Left colon (tissue), 2 donors: ENCODE data around the gene TNIP1. TPM values are rescaled to one million over a fixed set of nuclear protein-coding genes. Genes with fewer than 3 reads are reported as not detected.

ENCODE experiments used
- ATAC-seq: fragments of 200-7000 bp; cut with Tn5 transposase; one replicate; pipeline ENCODE4 v1.9.1; 2020; ENCODE audit warnings: mild to moderate bottlenecking, moderate library complexity
- DNase-seq, 2 donors: peaks; one replicate each; pipeline ENCODE4 v3.0.0-alpha.2; 2020
- intact Hi-C, 2 donors: fragments of 100-400 bp; cut with DNase I in 1 of 2; cut with micrococcal nuclease in 1 of 2; formaldehyde crosslinking; loops; one replicate each; pipeline versions ENCODE4 v1.11.2 to v1.14.0; 2022; cut with DNase I, micrococcal nuclease
- total RNA-seq, 2 donors: library from RNA; stranded (reverse); fragmentation: NEBNext Ultra II Directional; extraction: Animal tissue kit (Norgen Biotek cat#: 25700); gene quantifications; one replicate each; pipeline ENCODE4 v1.2.1, GENCODE V29; 2021
- donor health status: DM: no; HTN: no; CAD: no.
- donor health status: DM: yes; HTN: yes; CAD: no.

TNIP1 gene
- total RNA-seq, 2 donors from 2014 or later: 200 to 215 TPM

- ATAC-seq (peak; percentile 78), DNase-seq (peak; percentile 85 to 86)
- intact Hi-C loops: no loop called here
These were observed 60.3 kb downstream of the TNIP1 start, which contains the start of gene GPX3 for GRCh38 chr5:151020304-151021110. Gene GPX3 (plus strand): TSS chr5:151020591. CDS start chr5:151020655, 64 bp downstream.

DNA sequence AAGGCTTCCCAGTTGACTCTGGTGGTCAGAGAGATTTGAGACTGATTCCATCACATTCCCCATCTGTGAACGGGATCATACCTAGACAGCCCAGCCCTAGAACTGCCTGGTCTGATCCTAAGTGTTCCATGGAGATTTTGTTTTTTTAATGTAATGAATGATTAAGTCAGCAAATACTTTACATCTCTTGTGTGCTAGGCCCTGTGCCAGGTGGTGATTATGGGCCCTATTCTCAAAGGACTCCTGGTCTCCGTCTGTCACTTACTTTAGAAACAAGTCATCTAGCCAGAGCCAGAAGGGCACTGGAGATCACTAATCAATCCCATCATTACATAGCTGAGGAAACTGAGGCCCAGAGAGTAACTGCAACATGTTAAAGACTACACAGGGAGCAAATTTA lies 61.5 kb downstream of the TNIP1 start:
- ATAC-seq (no peak), DNase-seq (no peak)
- intact Hi-C loops: no loop called here

DNA sequence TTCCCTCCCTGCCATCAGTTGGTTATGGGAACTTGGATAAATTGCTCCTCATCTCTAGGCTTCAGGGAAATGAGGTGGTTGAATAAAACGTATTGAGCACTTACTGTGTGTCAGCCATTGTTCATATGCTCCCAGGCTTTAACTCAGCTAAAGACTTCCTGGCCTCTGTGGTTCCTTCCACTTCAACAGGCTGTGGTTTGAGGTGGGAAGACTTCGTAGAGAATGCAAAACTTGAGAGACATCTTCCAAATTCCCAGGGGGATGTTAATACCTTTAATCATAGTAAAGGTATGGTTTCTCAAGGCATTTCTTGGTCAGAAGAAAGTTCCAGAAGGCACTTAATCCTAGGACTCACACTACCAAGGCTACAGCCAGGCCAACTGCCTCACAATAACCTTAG lies 62.0 kb downstream of the TNIP1 start:
- ATAC-seq: no peak
- DNase-seq: no peak
- intact Hi-C loops: no loop called here

- ATAC-seq: no peak
- intact Hi-C loops: no loop called here
- DNase-seq: no peak
These were observed 62.9 kb downstream of the TNIP1 start for GRCh38 chr5:151017897-151018296.

DNA sequence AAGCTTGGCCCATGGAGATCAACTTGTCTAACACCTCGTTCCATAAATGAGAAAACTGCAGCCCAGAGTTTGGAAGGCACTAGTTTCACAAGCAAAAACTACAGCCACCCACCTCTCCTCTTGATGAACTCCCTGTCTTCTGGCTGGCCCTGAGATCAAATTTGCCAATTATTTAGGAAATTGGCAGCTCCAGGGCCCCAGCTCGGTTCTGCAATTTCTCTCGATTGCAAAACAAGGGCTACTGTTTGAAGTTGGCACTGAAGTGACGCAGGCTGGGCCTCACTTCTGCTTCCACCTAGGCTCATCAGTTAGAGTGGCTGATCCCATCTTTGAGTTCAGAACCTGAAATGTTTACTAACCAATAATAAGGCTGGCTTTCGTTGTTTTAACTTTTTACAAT lies 64.1 kb downstream of the TNIP1 start:
- intact Hi-C loops: no loop called here
- DNase-seq (no peak), ATAC-seq (no peak)

- DNase-seq: no peak
- no peak for ATAC-seq
- intact Hi-C loops: no loop called here
These were observed 64.8 kb downstream of the TNIP1 start for GRCh38 chr5:151015974-151016587.

DNA sequence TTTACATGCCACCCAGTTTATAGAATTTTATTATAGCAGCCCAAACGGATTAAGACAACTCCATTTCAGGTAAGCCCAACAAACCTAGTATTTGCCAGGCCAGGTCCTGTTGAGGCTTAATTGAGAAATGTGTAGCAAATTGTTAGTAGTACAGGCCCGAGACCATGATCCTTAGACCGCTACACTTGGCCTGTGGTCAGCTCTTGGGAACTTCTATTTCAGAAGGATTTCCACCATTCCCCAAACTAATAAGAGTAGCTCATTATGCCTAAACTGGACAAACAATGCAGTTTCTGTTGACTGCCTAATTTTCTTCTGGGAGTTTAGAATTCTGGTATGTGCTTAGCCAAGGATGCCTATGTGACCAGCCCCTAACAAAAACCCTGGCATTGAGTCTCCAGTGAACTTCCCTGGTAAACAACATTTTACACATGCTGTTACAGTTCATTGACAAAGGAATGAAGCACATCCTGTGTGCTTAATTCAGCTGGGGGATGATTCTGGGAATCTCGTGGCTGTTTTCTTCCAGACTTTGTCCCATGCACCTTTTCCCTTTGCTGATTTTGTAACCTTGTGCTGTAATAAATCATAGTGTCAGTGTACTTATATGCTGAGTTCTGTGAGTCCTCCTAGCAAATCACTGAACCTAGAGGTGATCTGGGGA lies 66.0 kb downstream of the TNIP1 start:
- intact Hi-C loops: no loop called here
- no peak for ATAC-seq
- DNase-seq: no peak

GRCh38 chr5:151012862-151013261 lies 68.0 kb downstream of the TNIP1 start:
- intact Hi-C loops: no loop called here
- no peak for DNase-seq
- ATAC-seq: no peak

DNA sequence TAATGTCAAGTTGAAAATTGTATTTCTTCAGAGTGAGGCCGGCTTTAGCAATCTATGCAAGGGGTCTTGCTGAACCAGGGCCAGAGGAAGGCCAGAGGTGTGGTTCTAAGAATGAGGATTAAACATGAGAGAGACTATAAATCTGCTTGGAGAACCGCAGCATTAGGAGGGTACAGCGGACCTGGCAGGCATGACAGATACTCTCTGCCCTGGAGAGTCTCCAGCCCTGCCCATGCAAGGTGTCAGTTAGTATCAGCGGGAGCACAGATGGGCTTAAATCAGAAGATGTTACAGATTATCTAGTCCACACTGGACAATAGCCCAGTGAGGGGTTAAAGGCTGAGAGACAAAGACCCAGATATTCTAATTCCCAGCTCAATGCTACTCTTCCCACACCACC lies 71.9 kb downstream of the TNIP1 start:
- intact Hi-C loops: no loop called here
- DNase-seq (no peak), ATAC-seq (no peak)

DNA sequence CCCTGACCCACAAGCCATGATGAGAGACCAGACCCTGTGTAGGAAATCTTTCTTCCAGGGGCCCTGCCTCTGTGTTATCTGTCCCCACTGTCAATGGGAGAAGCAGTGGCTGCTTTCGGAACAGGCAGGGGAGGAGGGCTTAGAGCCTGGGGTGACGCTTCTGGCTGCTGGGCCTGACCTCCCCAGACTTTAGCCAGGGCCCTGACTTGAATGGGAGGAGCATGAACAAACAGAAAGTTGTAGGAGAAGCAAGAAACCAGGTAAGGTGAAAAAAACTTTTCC lies 72.7 kb downstream of the TNIP1 start:
- ATAC-seq (no peak), DNase-seq (no peak)
- intact Hi-C loops: no loop called here

DNA sequence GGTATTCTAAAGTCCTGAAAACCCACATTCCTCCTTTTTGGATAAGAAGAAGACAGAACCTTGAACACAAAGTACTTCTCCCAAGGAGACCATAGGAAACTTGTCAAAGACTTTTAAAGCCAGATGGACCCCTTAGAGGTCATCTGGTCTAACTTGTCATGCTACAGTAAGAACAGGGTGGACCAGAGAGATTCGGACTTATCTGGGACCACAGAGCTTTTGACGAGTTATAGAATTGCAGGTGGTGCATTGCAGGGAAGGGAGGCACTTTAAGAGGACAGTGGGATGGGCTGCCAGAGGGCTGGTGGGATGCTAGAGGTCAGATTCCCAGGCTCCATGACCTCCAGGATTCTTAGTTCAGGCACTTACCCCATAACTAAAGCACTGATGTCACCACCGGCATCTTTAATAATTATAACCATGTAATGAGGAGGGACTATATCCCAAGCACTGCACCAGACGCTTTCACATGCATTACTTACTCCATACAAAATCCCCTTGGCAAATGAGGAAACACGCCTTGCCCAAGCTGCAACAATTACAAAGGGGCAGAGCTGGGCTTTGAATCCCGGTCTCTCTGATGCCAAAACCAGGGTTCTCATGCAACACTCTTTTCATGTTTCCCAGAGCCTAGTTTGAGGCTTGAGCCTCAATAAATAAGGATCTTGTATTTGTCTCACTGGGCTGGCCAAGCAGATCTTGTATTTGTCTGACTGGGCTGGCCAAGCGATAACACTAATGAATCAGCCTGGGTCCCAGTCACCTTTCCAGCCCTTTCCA lies 73.2 kb downstream of the TNIP1 start:
- ATAC-seq: no peak
- intact Hi-C loops: no loop called here
- DNase-seq: no peak

GRCh38 chr5:151006704-151007334 lies 74.0 kb downstream of the TNIP1 start:
- intact Hi-C loops: no loop called here
- ATAC-seq: peak; percentile 45
- no peak for DNase-seq

GRCh38 chr5:151005950-151006576 lies 74.8 kb downstream of the TNIP1 start:
- intact Hi-C loops: no loop called here
- ATAC-seq (peak; percentile 28), DNase-seq (peak; percentile 55 to 79)

- DNase-seq (no peak), ATAC-seq (peak; percentile 29)
- intact Hi-C loops: no loop called here
These were observed 75.5 kb downstream of the TNIP1 start for GRCh38 chr5:151005187-151005949.

GRCh38 chr5:151004499-151004898 lies 76.3 kb downstream of the TNIP1 start:
- intact Hi-C loops: loop anchor here in 1 of 2 donors (5.0 kb wide), 1 partner anchor 48 kb away; no protein-coding TSS in a partner anchor
- peak; percentile 83 for ATAC-seq

GRCh38 chr5:151003503-151003860 lies 77.4 kb downstream of the TNIP1 start:
- intact Hi-C loops: loop anchor here in 1 of 2 donors (5.0 kb wide), 1 partner anchor 49 kb away; no protein-coding TSS in a partner anchor

More at GRCh38 chr5:151004499-151004898, 76.3 kb downstream of the TNIP1 start:
- no peak for DNase-seq

DNA sequence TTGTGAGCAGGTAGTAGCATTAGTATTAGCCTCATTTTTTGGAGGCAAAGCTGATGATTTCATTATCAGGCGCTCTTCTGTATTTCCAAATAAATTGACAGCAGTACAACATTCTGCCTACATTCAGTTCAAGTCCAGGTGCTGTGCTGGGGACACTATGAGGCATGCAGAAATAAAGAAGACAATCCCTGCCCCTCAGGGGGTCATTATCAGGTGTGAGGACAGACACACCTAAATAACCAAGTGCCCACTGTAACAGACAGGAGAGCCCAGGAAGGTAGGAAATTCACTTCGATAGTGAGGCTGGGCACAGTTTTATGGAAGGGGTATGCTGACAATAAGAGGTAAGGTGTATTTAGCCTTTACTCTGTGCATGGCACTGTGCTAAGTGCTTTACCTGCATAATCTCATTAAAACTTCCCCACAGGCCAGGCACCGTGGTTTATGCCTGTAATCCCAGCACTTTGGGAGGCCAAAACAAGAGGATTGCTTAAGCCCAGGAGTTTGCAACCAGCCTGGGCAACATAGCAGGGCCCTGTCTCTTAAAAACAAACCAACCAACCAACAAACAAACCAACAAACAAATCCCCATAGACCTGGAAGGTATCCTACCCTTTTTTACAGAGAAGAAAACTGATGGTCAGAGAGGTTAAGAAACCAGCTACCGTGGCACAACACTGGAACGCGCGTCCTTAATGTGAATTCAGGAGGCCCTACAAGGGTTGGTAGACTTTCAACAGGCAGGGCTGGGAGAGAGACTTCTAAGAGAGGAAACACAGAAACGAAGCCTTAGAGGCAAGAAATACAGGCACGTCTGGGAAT lies 77.9 kb downstream of the TNIP1 start:
- no peak for ATAC-seq
- intact Hi-C loops: loop anchor here in 1 of 2 donors (5.0 kb wide), 1 partner anchor 49 kb away; no protein-coding TSS in a partner anchor
- no peak for DNase-seq

More at GRCh38 chr5:151003503-151003860, 77.4 kb downstream of the TNIP1 start:
- no peak for DNase-seq
- no peak for ATAC-seq
